Loucy (cell line): ENCODE measurements around the gene SGK1.

Source experiments
- CTCF ChIP-seq: fragments of 200-600 bp; sonication (generic); conservative IDR thresholded peaks from 2 replicates; pipeline ENCODE4 v1.5.1; 2014; ENCODE audit warnings: mild to moderate bottlenecking, antibody characterized with exemption, low read length
- EZH2phosphoT487 ChIP-seq: fragments of 200-600 bp; IDR thresholded peaks from 2 replicates; pipeline ENCODE4 v1.6.1; 2018; ENCODE audit warnings: antibody characterized with exemption, mild to moderate bottlenecking, moderate library complexity, borderline replicate concordance

- no peak for TF ChIP-seq CTCF
- no peak for TF ChIP-seq EZH2phosphoT487
Observed at GRCh38 chr6:134340179-134340975, 22.5 kb upstream of the SGK1 start.
